HCT116 (cell line): ENCODE measurements around the gene ERGIC2.

ENCODE experiments used
- EZH2 ChIP-seq: fragments of 200-600 bp; sonication (generic); IDR thresholded peaks from 2 replicates; pipeline ENCODE4 v1.6.1; 2017; ENCODE audit warnings: antibody characterized with exemption, mixed run types
- EZH2phosphoT487 ChIP-seq: fragments of 200-600 bp; IDR thresholded peaks from 2 replicates; pipeline ENCODE4 v1.6.1; 2018; ENCODE audit warnings: antibody characterized with exemption, borderline replicate concordance
- JUND ChIP-seq: IDR thresholded peaks from 2 replicates; pipeline ENCODE4 v1.6.1; 2012
- POLR2A ChIP-seq: IDR thresholded peaks from 2 replicates; pipeline ENCODE4 v1.7.0; 2011; ENCODE audit warnings: borderline replicate concordance; ENCODE audit not compliant: insufficient read depth, insufficient read length; ENCODE audit errors: extremely low read depth
- SP1 ChIP-seq: IDR thresholded peaks from 2 replicates; pipeline ENCODE4 v1.6.1; 2012; ENCODE audit warnings: low read depth
- ZBTB33 ChIP-seq: IDR thresholded peaks from 2 replicates; pipeline ENCODE4 v1.6.1; 2011; ENCODE audit warnings: mild to moderate bottlenecking, low read length, moderate library complexity; ENCODE audit not compliant: insufficient replicate concordance; ENCODE audit errors: extremely low read depth
- TF ChIP-seq, protein P1 (sequence below), 3 experiments: fragments of 200-600 bp in 1 of 3; sonication (generic) in 1 of 3; IDR thresholded peaks in 2 of 3; conservative IDR thresholded peaks in 1 of 3; 2 replicates each; pipeline ENCODE4 v1.5.1; 2012 to 2017; ENCODE audit warnings: low read depth in 2 of 3, low read length in 2 of 3, antibody characterized with exemption in 1 of 3, borderline replicate concordance in 1 of 3, control low read depth in 1 of 3, mild to moderate bottlenecking in 1 of 3, mixed read lengths in 1 of 3, mixed run types in 1 of 3, moderate library complexity in 1 of 3; ENCODE audit not compliant: insufficient read depth in 1 of 3
- TF ChIP-seq, protein P2 (sequence below): IDR thresholded peaks from 2 replicates; pipeline ENCODE4 v1.6.1; 2012

GRCh38 chr12:29414368-29414767 is 33.4 kb upstream of the ERGIC2 start:
- TF ChIP-seq, protein P1, sequence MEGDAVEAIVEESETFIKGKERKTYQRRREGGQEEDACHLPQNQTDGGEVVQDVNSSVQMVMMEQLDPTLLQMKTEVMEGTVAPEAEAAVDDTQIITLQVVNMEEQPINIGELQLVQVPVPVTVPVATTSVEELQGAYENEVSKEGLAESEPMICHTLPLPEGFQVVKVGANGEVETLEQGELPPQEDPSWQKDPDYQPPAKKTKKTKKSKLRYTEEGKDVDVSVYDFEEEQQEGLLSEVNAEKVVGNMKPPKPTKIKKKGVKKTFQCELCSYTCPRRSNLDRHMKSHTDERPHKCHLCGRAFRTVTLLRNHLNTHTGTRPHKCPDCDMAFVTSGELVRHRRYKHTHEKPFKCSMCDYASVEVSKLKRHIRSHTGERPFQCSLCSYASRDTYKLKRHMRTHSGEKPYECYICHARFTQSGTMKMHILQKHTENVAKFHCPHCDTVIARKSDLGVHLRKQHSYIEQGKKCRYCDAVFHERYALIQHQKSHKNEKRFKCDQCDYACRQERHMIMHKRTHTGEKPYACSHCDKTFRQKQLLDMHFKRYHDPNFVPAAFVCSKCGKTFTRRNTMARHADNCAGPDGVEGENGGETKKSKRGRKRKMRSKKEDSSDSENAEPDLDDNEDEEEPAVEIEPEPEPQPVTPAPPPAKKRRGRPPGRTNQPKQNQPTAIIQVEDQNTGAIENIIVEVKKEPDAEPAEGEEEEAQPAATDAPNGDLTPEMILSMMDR (IDR thresholded peaks at IDR 0.05 in 2 of 3, conservative IDR thresholded peaks at IDR 0.05 in 1 of 3; ENCODE audit: borderline replicate concordance in 1 of 3, insufficient read depth in 1 of 3, low read depth in 2 of 3, low read length in 2 of 3), result no peak
- no peak for TF ChIP-seq EZH2phosphoT487
- no peak for TF ChIP-seq JUND
- no peak for TF ChIP-seq POLR2A
- TF ChIP-seq SP1, result no peak
- no peak for TF ChIP-seq EZH2
- no peak for TF ChIP-seq ZBTB33
- TF ChIP-seq, protein P2, sequence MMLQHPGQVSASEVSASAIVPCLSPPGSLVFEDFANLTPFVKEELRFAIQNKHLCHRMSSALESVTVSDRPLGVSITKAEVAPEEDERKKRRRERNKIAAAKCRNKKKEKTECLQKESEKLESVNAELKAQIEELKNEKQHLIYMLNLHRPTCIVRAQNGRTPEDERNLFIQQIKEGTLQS, result no peak
